Fibroblast of skin of right quadriceps (primary cell): ENCODE measurements around the gene ZBTB42.

Source experiments
- DNase-seq: peaks from one replicate; pipeline ENCODE4 v3.0.0-alpha.2; 2013

ZBTB42 gene

DNA sequence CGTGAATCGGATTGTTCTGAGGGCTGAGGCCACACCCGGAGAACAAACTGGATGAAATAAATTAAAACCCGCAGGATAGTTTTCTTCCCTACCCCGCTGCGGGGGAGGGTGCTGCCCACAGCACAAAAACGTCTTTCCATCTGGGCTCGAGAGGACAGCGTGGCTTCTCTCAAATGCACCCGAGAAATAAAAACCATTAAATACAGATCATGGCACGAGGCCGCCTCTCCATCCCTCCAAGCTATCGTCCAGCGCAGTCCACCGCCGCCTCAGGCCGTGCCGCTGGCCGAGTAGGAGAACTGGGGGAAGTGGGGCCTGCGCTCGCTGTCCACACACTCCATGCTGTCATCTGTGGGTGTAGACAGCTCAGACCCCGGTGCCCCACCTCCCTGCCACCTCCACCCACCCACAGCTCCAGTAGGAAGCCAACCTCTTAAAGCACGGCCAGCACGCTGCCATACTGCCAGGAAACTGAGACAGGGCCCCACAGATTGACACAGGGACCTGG, 30.8 kb upstream of the ZBTB42 start:
- DNase-seq, result no peak

DNA sequence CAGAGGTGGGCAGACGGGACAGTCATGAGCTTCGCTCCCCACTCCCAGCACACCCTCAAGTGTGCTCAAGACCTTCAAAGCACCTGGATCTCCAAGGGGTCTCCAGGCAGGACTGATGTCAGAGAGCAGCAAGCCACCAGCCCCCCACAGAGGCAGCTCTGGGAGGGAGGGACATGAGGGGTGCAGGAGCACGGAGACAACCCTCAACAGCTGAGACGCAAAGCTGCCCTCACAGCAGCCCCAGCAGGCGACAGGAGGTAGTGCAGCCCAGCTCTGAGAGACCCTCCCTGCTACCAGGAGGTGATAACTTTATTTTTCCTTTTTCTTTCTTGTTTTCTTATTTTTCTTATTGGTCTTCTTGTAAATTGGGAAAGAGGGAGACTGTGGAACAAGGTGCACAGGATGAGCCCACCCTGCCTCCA, 30.0 kb upstream of the ZBTB42 start:
- DNase-seq, result no peak

DNA sequence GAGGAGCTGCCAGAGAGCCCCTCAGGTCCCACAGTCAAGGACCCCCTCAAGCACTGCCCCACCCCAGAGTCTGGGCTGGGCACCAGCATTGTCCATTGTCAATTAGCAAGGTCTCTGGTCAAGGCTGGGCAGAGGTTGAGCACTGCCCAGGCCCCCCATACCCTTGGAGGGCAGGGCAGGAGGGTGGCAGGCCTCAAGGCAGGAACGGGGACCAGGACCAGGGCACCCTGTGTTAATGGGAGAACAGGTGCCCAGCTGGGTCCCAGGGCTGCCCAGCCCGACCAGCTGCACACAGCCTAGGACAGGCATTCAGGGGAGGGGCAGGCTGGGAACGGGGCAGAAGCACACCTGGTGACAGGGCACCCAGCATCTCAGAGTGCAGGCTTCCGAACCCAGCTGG, 29.5 kb upstream of the ZBTB42 start:
- DNase-seq, result no peak

DNA sequence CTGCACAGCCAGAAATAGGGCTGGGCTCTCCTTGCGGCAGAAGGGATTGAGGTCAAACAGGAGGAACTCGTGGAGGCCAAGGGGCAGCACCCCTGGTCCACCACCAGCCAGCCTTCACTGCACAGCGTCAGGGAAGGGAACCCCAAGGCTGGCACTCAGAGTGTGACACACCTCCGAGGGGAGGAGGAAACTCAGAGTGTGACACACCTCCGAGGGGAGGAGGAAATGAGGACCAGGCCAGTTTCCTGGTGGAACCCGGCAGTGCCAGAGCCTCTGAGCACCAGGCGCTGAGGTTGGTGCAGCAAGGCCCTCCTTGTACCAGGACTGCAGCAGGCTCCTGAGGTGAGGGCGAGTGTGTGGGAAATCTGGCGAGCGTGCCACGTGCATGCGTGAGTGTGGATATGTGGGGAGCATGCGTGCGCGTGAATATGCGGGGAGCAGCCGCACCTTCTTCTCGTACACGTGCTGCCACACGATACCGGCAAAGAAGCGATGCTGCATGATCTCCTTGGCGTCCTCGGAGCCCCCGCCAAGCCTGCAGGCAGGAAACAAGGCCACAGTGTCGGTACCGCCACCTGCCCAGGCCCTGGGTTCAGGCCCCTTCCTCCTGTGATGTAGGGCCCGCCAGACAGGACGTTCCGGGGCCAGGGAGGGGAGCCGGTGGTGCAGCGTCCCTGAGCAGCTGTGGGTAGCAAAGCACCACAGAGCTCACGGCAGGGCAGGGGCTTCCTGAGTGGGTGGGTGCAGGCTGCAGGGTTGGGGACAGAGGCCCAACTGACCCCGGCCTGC, 28.8 kb upstream of the ZBTB42 start:
- DNase-seq, result no peak

DNA sequence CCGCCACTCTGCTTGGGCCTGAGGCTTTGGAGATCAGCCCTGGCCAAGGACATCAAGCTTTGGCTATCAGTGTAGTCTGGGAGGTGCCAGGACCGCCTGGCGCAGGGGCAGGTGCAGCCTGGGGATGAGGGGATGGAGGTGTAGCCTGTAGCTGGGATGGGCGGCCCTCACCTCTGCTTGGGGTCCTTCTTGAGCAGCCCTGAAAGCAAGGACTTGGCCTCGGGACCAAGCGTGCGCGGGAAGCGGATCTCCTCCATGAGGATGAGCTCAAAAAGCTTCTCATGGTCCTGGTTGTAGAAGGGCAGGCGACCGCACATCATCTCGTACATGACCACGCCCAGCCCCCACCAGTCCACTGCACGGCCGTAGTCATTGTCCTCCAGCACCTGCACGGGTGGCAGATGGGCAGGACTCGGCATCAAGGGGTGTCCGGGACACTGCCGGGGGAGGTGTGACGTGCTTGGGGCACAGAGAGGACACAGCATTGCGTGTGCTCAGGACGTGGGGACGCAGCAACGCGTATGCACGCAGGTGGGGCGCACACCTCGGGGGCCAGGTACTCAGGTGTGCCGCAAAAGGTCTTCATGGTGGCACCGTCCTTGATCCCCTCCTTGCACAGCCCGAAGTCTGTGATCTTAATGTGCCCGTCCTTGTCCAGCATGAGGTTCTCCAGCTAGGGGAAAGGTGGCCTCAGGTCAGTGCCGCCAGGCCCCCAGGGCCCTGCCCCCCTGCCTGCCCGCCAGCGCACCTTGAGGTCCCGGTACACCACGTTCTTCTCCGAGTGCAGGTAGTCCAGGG, 28.0 kb upstream of the ZBTB42 start:
- no peak for DNase-seq

DNA sequence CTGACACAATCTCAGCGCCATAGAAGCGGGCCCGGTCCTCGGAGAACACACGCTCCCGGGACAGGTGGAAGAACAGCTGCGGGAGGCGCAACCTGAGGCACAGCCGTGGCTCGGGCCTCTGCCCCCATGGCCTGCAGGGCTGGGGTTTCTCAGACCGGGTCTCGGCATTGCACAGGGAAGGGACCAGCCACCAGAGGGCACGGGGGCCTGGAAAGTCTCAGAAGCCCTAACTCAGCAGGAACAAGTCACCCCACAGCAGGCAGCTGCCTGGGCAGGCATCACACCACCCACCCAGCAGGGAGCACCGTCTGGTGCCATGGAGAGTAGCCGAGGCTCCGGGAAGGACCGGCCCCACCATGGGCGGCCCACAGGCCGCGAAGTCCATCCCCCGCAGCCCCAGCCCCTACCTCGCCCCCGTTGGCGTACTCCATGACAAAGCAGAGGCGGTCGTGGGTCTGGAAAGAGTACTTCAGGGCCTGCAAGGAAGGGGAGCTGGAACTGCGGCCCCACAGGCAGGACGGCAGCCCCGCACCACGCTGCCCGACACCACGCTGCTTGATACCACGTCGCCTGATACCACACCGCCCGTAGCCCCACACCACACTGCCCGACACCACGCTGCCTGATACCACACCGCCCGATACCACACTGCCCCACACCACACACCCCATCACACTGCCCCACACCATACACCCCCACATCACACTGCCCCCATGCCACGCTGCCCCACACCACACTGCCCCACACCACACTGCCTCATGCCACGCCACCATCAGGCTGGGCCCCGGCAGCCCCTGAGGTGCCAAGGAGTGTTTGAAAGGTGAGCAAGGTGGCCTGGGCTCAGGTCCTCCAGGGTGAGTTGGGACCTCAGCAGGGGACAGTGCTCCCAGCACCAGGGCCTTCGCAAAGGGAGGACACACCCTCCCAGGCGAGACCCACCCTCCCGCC, 27.1 kb upstream of the ZBTB42 start:
- no peak for DNase-seq

DNA sequence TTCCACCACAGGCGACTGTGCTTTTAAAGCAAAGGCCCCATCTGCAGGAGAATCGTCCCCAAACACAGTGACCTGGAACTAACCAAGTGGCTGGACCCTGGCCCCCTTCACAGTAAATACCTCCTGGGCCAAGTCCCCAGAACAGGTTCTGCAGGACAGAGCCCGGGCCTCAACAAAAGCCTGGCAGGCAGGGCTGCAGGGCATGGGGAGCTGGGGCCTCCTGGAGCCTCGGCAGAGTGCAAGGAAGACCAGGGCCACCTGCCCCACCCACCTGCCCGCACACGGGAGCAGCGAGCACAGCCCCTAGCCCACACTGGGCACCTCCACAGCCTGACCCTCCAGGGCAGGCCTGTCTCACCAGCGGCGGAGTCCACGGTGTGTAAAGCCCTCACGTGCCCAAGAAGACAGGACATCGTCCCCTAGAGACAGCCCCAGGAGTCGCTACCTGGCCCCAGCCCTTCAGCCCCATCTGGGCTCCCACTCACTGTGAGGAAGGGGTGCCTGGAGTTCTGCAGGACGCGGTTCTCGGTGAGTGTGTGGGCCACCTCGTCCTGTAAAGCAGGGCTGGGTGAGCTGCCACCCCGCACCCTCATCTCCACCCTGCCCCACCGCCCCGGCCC, 26.3 kb upstream of the ZBTB42 start:
- no peak for DNase-seq

DNA sequence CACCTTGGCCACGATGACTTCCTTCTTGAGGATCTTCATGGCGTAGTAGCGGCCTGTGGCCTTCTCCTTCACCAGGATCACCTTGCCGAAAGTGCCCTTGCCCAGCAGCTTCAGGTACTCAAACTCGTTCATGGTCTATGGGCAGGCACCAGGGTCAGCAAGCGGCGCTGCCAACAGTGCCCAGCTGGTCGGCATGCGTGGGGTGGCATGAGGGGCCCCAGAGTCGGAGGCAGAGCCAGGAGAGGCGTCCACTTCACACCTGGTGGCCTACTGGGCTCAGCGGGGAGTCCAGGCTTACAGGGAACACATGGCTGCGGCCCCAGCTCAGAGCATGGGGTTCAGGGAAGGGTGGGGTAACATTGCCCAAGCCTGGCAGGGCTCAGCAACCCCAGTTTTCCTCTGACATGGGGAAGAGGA, 25.8 kb upstream of the ZBTB42 start:
- no peak for DNase-seq

DNA sequence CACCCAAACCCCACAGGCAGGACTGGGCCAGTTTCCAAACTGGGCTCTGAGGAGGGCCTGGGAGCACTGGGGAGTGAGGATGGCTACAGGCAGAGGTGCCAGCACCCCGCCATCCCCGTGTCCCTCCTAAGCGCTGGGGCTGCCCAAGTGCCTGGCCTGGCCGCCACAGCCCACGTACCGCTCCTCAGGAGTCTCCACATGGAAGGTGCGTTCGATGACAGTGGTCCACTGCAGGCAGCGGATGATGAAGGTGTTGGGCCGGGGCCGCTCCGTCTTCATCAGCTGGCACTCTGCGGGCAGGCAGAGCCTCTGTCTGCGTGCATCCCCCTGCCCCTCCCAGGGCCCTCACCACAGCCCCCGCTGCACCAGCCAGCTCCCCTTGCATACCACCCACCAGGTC, 24.4 kb upstream of the ZBTB42 start:
- no peak for DNase-seq

DNA sequence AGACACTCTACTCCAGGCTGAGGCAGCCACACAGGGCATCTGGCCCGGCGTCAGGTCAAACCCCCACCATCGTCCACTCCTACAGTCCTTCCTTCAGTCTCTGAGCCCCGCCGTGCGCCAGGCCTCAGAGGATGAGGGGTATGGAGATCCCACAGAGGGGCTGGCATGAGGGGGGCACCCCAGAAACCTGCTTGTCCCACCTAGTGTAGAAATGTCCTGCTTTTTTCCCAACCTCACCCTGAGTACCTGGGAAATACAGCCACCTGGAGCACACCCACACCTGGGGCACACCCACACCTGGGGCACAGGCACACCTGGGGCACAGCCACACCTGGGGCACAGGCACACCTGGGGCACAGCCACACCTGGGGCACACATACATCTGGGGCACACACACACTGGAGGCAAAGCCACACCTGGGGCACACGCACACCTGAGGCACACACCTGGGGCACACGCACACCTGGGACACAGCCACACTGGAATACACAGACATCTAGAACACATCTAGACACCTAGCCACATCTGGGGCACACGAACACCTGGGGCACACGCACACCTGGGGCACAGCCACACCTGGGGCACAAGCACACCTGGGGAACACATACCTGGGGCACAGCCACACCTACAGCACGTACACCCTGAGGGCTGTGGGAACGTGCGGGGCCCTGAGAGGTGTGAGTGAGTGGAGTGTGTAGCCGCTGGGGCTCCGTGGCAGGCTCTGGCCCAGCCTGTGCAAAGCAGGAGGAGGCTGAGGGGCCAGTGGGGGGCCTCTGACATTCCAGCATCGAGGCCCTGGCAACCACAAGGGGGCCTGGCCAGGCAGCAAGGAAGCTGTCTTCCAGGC, 23.7 kb upstream of the ZBTB42 start:
- no peak for DNase-seq

DNA sequence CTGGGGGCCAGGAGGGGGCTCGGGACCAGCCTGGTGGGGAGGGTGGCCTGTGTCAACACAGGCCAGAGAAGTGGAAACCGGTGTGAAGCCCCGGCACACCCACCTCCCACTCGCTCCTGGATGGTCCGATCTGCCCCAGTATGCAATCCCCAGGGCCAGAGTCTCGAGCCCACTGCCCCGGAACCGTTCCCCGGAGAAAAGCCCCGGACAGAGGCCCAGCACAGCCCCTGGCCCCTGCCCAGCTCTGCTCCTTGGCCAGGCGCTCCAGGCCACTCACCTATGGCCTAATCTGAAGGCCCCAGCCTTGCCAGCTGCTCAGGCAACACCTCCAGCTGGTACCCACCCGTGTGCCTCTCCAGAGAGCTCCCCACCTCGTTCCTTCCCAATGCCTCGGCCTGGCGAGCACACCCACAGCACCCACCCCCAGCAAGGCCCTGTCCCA, 23.1 kb upstream of the ZBTB42 start:
- no peak for DNase-seq

DNA sequence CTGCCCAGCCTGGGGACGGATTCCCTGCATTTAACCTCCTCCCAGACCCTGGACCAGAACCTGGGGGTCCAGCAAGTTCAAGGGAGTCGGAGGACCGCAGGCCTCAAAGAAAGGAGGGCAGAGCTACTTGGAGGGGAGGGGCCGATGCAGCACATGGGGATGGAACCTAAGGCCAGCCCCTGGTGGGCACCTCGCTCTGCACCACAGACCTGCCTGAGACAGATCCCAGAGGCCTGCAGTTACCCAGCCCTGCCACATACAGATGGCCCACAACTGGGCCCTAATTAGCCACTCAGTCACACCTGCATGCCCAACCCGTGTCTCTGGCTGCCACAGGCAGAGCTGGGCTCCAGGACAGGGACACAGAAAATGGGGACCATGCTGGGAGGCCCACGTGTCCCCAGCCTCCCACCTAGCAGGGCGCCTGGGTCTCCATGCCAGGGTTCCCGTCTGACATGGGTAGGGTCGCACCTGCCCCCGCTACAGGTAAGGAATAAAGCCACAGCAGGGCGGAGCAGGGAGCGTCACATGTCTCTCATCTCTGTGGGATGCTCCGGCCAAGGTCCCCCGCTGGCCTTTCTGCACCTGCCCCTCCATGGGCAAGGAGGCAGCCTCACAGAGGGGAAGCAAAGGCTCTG, 22.1 kb upstream of the ZBTB42 start:
- DNase-seq, result no peak

DNA sequence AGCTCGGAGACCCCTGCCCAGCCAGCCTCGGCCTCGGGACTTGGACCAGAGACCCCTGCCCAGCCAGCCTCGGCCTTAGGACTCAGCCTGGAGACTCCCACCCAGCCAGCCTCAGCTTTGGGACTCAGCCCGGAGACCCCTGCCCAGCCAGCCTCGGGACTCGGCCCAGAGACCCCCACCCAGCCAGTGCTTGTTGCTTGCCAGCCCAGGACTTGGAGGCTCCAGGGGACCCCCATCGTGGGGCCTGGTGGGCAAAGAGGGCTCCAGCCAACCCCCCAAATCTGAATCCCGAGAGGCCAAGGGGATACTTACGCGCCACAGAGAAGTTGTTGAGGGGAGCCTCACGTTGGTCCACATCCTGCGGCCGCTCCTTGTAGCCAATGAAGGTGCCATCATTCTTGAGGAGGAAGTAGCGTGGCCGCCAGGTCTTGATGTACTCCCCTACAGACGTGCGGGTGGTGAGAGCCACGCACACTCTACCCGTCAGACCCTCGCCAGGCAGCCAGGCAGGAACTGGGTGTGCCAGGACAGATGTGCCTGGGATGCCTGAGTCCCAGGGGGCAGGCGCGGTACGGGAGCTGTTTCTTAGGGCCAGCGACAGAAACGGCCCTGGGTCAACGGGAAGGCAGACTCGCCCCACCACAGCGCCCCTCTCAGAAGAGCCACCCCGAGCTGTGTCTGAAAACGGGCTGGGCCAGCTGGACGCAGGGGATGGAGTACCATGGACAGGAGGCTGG, 21.0 kb upstream of the ZBTB42 start:
- DNase-seq, result no peak

DNA sequence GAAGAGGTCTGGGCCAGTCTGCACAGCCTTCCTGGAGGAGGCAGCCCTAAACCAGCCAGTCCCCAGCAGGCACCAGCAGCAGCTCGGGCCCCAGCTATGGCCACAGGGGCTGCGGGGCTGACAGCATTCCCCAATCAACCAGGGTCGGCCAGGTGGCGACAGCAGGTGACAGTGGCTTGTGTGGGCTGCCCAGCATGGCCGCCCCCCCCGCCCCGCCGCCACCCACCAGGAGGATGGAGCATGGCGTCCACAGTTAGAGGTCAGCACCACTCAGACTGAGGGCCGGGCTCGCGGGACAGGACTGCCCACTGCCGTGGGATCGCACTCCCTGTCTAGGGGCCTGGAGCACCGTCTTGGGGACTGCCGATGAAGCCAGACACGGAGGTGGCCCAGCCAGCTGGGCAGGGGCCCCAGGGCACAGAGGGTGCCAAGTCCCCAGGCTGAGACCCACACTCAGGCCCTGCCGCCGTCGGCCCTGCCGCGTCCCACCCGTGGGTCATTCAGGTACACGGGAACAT, 20.3 kb upstream of the ZBTB42 start:
- DNase-seq, result no peak

DNA sequence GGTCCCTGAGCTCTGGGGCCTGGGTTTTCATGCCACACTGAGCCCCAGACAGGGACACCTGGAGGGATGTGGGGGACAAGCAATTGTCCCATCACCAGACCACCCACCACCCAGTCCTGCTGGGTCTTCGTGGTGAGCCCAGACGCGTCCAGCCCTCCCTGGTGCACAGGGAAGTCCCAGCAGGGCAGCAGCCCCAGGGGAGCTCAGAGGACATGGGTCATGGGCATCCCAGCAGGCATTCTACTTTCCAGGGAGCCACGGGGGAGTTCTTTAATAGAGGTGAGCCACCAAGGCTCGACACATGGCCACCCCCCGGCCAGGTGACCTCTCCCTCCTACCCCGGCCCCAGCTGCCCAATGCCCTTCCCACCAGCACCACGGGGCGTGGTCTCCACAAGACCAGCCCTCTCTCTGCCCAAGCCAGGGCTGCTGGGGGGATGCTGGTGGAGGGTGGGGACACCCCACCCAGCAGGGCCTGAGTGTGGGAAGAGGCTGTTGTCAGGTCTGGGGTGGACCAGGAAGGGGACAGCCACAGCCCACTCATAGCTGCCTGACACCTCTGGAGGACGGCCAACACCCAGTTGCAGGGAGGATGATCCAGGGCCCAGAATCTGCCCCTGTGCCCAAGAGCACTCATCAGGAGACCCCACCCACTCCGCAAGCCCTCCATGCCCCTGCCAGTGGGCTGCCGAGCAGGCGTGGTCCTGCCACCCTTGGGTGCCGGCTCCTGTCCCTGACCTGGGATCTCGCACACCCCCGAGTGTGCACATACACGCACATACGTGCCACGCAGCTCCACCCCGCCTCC, 19.4 kb upstream of the ZBTB42 start:
- DNase-seq, result no peak

DNA sequence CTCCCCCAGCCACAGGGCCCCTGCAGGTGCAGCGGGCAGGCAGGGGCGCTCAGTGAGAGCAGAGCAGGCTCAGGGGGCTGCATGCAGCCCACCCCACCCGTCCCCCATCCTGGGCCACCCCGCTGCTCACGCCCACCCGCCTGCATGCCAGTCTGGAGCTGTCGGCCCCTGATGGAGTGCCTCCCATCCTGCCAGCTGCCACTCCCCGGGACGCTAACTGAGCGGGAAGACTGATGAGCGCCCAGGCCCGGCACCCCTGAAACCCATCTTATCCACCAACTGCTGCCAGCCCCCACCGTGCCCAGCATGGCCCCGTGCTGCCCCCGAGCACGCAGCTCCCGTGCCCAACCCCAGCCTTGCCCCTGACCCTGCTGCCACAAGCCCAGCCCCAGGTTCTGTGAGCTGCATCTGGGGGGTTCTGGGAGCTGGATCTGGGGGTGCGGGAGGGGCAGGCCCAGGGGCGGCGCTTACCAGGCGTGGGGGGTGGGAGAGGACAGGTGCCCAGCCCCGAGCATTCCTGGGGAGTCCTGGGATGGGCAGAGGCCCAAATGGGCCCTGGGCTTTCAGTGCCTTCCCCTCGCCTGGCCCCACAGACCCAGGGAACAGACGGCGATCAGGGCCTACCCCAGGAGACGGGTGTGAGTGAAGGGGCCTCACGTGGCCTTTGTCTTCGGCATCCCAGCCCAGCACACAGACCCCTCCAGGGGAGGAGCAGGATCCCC, 18.7 kb upstream of the ZBTB42 start:
- no peak for DNase-seq

DNA sequence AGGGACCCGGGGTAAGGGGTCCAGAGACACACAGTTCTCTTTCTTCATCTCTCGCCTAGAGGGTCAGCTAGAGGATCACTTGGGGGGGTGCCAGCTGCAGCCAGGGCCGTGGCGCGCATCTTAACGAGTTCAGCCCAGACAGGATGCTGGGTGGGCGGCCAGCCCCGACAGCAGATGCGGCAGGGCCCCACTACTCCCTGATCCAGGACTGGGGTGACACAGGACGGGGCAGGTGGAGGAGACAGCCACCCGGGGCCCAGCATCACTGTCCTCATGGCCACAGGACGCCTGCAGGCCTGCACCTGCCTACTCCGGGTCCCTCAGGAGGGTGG, 18.1 kb upstream of the ZBTB42 start:
- no peak for DNase-seq

DNA sequence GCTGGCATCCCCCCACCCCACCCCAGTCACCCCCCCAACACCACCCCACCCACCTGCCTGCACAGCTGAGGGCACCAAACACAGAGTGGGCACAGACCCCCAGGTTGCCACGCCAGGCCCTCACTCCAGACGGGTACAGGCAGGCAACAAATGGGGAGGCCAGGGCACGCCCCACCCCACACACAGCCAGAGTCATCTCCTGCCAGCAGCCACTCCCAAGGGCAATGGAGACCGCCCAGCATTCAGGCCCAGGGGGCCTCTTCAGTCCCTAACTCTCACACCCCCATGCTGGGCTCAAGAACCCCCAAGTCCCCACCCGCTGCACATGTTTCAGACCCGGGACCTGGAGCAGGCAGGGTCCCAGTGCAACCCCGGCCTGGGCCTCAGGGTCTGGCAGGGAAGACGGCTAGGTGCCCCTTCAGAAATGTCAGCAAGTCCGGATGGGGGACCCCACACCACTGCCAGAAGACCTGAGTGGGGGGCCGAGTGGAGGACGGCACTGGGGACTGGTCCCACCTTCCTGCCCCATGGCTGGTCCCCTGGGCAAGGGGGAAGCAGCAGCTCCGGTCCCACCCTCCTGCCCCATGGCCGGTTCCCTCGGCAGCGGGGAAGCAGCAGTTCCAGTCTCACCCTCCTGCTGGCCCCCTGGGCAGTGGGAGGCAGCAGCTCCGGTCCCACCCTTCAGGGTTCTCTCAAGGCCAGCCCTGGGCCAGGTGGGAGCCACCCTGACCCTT, 17.2 kb upstream of the ZBTB42 start:
- no peak for DNase-seq
